Spleen (tissue), 13 donors: ENCODE measurements around the gene EVC2. TPM values are rescaled to one million over a fixed set of nuclear protein-coding genes. Genes with fewer than 3 reads are reported as not detected.

Source experiments
- DNase-seq: peaks from one replicate; pipeline ENCODE4 v3.0.0-alpha.2; 2020
- H3K27ac ChIP-seq, 8 donors: fragments of 200-600 bp; sonication (generic) in 7 of 8; 1 replicate in 4 of 8; 2 replicates in 4 of 8; pipeline versions ENCODE4 v1.5.0 to v1.8.0; 2016 to 2021; ENCODE audit warnings: inconsistent platforms in 4 of 8, mild to moderate bottlenecking in 4 of 8, moderate library complexity in 1 of 8
- H3K27me3 ChIP-seq, 7 donors: fragments of 200-600 bp; sonication (generic) in 6 of 7; replicated peaks in 1 of 7; 1 replicate in 4 of 7; 2 replicates in 3 of 7; pipeline versions ENCODE4 v1.5.0 to v1.8.0; 2016 to 2021; ENCODE audit warnings: inconsistent platforms in 3 of 7, mild to moderate bottlenecking in 1 of 7
- H3K36me3 ChIP-seq, 6 donors: fragments of 200-600 bp; sonication (generic) in 5 of 6; 1 replicate in 4 of 6; 2 replicates in 2 of 6; pipeline versions ENCODE4 v1.5.0 to v1.8.0; 2016 to 2021; ENCODE audit warnings: inconsistent platforms in 2 of 6
- H3K4me1 ChIP-seq, 6 donors: fragments of 200-600 bp; sonication (generic) in 5 of 6; 1 replicate in 3 of 6; 2 replicates in 3 of 6; pipeline versions ENCODE4 v1.5.0 to v1.8.0; 2016 to 2021; ENCODE audit warnings: inconsistent platforms in 3 of 6
- H3K4me3 ChIP-seq, 8 donors: fragments of 200-600 bp; sonication (generic) in 7 of 8; 1 replicate in 4 of 8; 2 replicates in 4 of 8; pipeline versions ENCODE4 v1.5.0 to v1.8.0; 2016 to 2021; ENCODE audit warnings: inconsistent platforms in 4 of 8, mild to moderate bottlenecking in 4 of 8, moderate library complexity in 2 of 8
- H3K9me3 ChIP-seq, 8 donors: fragments of 200-600 bp; sonication (generic) in 7 of 8; 1 replicate in 4 of 8; 2 replicates in 4 of 8; pipeline versions ENCODE4 v1.5.0 to v1.8.0; 2016 to 2021; ENCODE audit warnings: inconsistent platforms in 4 of 8
- CTCF ChIP-seq, 11 experiments: fragments of 200-600 bp in 7 of 11; fragments of 450-650 bp in 4 of 11; sonication (generic) in 4 of 11; IDR thresholded peaks in 8 of 11; conservative IDR thresholded peaks in 3 of 11; 1 replicate in 7 of 11; 2 replicates in 4 of 11; pipeline versions ENCODE4 v1.4.0 to v1.8.0; 2016 to 2021; ENCODE audit warnings: antibody characterized with exemption in 11 of 11, inconsistent platforms in 4 of 11, mild to moderate bottlenecking in 1 of 11
- POLR2A ChIP-seq, 3 donors: fragments of 450-650 bp; IDR thresholded peaks; one replicate each; pipeline ENCODE4 v1.5.1; 2017; ENCODE audit warnings: antibody characterized with exemption in 3 of 3, mild to moderate bottlenecking in 1 of 3
- POLR2AphosphoS5 ChIP-seq, 3 donors: sonication (generic); formaldehyde crosslinking; IDR thresholded peaks; one replicate each; pipeline ENCODE4 v1.5.1; 2017; ENCODE audit warnings: antibody characterized with exemption in 3 of 3
- WGBS, 5 donors: extraction: QIAGEN DNeasy Blood & Tissue Kit in 3 of 5; methylation state at CpG; one replicate each; pipeline versions ENCODE4 v1.1.5 to v1.1.7; 2013 to 2018; 5-methylcytosine and 5-hydroxymethylcytosine counted together
- intact Hi-C: fragments of 100-400 bp; cut with DNase I; formaldehyde crosslinking; loops from one replicate; pipeline ENCODE4 v1.15.0; 2023; ENCODE audit warnings: low total_unique reads
- long read RNA-seq, 2 donors: transcript quantifications; one replicate each; lab custom pipeline, GENCODE V29; 2026
- polyA plus RNA-seq, 3 donors: library from polyadenylated mRNA; stranded (reverse); fragments of 200-250 nt; gene quantifications; one replicate each; pipeline ENCODE4 v1.2.1, GENCODE V29; 2013
- total RNA-seq, 7 donors: library from RNA; depleted of rRNA in 3 of 7; stranded (reverse); fragments of >200 nt in 3 of 7; fragmentation: NEBNext Ultra II Directional in 4 of 7; extraction: Animal tissue kit (Norgen Biotek cat#: 25700) in 4 of 7; gene quantifications; one replicate each; pipeline versions ENCODE4 v1.1.0 to v1.2.1, GENCODE V29; 2016 to 2021
- donor health status: healthy with polysubstance abuse.
- donor health status: DM: no; HTN: no; CAD: no; lungs with moderate emphysema.
- donor health status: DM: no; HTN: no; CAD: no.
- donor health status: Bipolar disorder and iron deficiency.
- donor health status: healthy.
- donor health status: DM: no; HTN: no; CAD: no.
- donor health status: DM: yes; HTN: yes; CAD: no.

EVC2 gene
- 1 to 10 TPM; 2.3 to 4.4 (median 2.9) TPM for total RNA-seq
- polyA plus RNA-seq, result under 1 TPM; 0.30 to 0.86 (median 0.58) TPM
- long read RNA-seq, donor 1, result 0 reads
- long read RNA-seq, donor 2, result 0 reads

GRCh38 chr4:5708449-5709206, at the start of gene EVC2:
TSS of gene EVC2 (minus strand) at chr4:5708559. CDS start at chr4:5708513, 46 bp downstream.
- 16 to 41% (median 17%) methylated on average over 23 to 57 of the region's 57 CpGs for WGBS, 5 donors
- Histone ChIP-seq H3K27ac (peak within 1 kb of the TSS in 7 of 8 donors; percentile 9 to 71 (median 59)), H3K27me3 (peaks cover 0 to 71% (median 47%) of the 10 kb centered on the region in 7 donors), H3K36me3 (no peaks in the 10 kb centered on the region), H3K4me1 (peaks cover 0 to 29% (median 9%) of the 10 kb centered on the region in 6 donors), H3K9me3 (peaks cover 0 to 9% (median 0%) of the 10 kb centered on the region in 8 donors), H3K4me3 (peak within 1 kb of the TSS; percentile 30 to 69 (median 38))
- peak; percentile 17 to 67 (median 59) for TF ChIP-seq POLR2AphosphoS5 (IDR thresholded peaks at IDR 0.05)
- no peak for TF ChIP-seq CTCF (IDR thresholded peaks at IDR 0.05 in 8 of 11, conservative IDR thresholded peaks at IDR 0.05 in 3 of 11)
- intact Hi-C loops, result no loop called here
- no peak for DNase-seq

GRCh38 chr4:5757954-5758353, 49.6 kb upstream of the EVC2 start:
- H3K9me3 ChIP-seq, result peaks cover 0 to 5% (median 0%) of the 10 kb centered on the region in 8 donors
- no peak for DNase-seq
- WGBS, 5 donors, result 80 to 93% (median 88%) methylated on average over 10 of the region's 10 CpGs
- no peaks in the 10 kb centered on the region for H3K4me1 ChIP-seq
- peaks cover 0 to 1% (median 0%) of the 10 kb centered on the region in 7 donors for H3K27me3 ChIP-seq
- TF ChIP-seq POLR2A (IDR thresholded peaks at IDR 0.05), result no peak
- TF ChIP-seq CTCF (IDR thresholded peaks at IDR 0.05 in 8 of 11, conservative IDR thresholded peaks at IDR 0.05 in 3 of 11), result no peak
- TF ChIP-seq POLR2AphosphoS5 (IDR thresholded peaks at IDR 0.05), result no peak
- peaks cover 0 to 26% (median 0%) of the 10 kb centered on the region in 6 donors for H3K36me3 ChIP-seq
- no peak overlapping the region for H3K4me3 ChIP-seq
- intact Hi-C loops, result no loop called here
- H3K27ac ChIP-seq, result no peak overlapping the region

- intact Hi-C loops, result no loop called here
- Histone ChIP-seq H3K36me3 (peaks cover 0 to 26% (median 0%) of the 10 kb centered on the region in 6 donors), H3K4me1 (no peaks in the 10 kb centered on the region), H3K27me3 (peaks cover 0 to 4% (median 0%) of the 10 kb centered on the region in 7 donors), H3K9me3 (peaks cover 0 to 5% (median 0%) of the 10 kb centered on the region in 8 donors), H3K4me3 (no peak overlapping the region), H3K27ac (no peak overlapping the region)
- 94 to 98% (median 96%) methylated on average over 4 of the region's 4 CpGs for WGBS, 5 donors
- no peak for DNase-seq
- TF ChIP-seq POLR2A (IDR thresholded peaks at IDR 0.05) (no peak), POLR2AphosphoS5 (IDR thresholded peaks at IDR 0.05) (no peak), CTCF (IDR thresholded peaks at IDR 0.05 in 8 of 11, conservative IDR thresholded peaks at IDR 0.05 in 3 of 11) (no peak)
Measured at GRCh38 chr4:5757536-5757935, 49.2 kb upstream of the EVC2 start.

- intact Hi-C loops, result no loop called here
- Histone ChIP-seq H3K4me3 (no peak overlapping the region), H3K36me3 (peaks cover 0 to 26% (median 0%) of the 10 kb centered on the region in 6 donors), H3K4me1 (no peaks in the 10 kb centered on the region), H3K9me3 (peaks cover 0 to 5% (median 0%) of the 10 kb centered on the region in 8 donors), H3K27me3 (peaks cover 0 to 4% (median 0%) of the 10 kb centered on the region in 7 donors), H3K27ac (no peak overlapping the region)
- no peak for TF ChIP-seq CTCF (IDR thresholded peaks at IDR 0.05 in 8 of 11, conservative IDR thresholded peaks at IDR 0.05 in 3 of 11)
- no peak for TF ChIP-seq POLR2A (IDR thresholded peaks at IDR 0.05)
- no peak for TF ChIP-seq POLR2AphosphoS5 (IDR thresholded peaks at IDR 0.05)
- WGBS, 5 donors, result 91 to 96% (median 92%) methylated on average over 4 to 7 of the region's 7 CpGs
- no peak for DNase-seq
Measured at GRCh38 chr4:5757091-5757490, 48.7 kb upstream of the EVC2 start.
